WERI-Rb-1 (cell line): ENCODE results near the gene RSAD2.

Experiments
- DNase-seq: peaks from one replicate; pipeline ENCODE4 v3.0.0-alpha.2; 2020
- H3K27ac ChIP-seq: fragments of 250-450 bp; sonication (Bioruptor Pico); 2 replicates; pipeline ENCODE4 v1.5.1; 2020; ENCODE audit warnings: mild to moderate bottlenecking, moderate library complexity
- H3K27me3 ChIP-seq: fragments of 250-450 bp; sonication (Bioruptor Pico); 2 replicates; pipeline ENCODE4 v1.5.1; 2021; ENCODE audit warnings: mild to moderate bottlenecking, low read depth, moderate library complexity; ENCODE audit not compliant: insufficient read depth, severe bottlenecking
- H3K36me3 ChIP-seq: fragments of 250-450 bp; sonication (Bioruptor Pico); 2 replicates; pipeline ENCODE4 v1.5.1; 2020; ENCODE audit warnings: mild to moderate bottlenecking, moderate library complexity
- H3K4me3 ChIP-seq: 2 replicates; pipeline ENCODE4 v1.5.1; 2011; ENCODE audit warnings: low read depth, mild to moderate bottlenecking, control low read depth, low read length
- H3K9me3 ChIP-seq: fragments of 250-450 bp; sonication (Bioruptor Pico); 2 replicates; pipeline ENCODE4 v1.5.1; 2021; ENCODE audit warnings: mild to moderate bottlenecking, moderate library complexity; ENCODE audit not compliant: severe bottlenecking
- TF ChIP-seq, protein P1 (sequence below): IDR thresholded peaks from 2 replicates; pipeline ENCODE4 v1.5.1; 2011; ENCODE audit warnings: low read depth, mild to moderate bottlenecking, control low read depth, inconsistent platforms, low read length

The RSAD2 gene

DNA sequence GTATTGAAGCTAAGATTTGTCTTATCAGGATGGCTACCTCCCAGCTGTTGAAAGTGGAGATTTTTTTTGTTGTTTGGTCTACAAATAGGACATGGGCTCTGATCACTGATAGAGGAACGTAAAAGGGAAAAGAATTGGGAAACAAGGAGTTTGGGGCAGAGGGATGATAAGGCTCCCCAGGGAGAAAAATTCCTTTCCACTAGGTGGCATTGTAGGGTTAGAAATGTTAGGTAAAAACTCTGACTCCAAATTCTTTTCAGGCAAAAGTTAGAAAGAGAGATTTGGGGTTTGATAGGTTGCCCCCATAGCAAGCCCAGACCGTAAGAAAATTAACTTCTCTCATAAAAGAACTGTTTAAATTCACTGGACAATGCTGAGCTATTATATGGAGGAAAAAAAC lies 31.7 kb upstream of the RSAD2 start:
- H3K36me3 ChIP-seq = no peaks in the 10 kb centered on the region
- peaks cover 46% of the 10 kb centered on the region for H3K9me3 ChIP-seq
- no peak overlapping the region for H3K27ac ChIP-seq
- no peaks in the 10 kb centered on the region for H3K27me3 ChIP-seq
- DNase-seq = no peak
- H3K4me3 ChIP-seq = no peak overlapping the region
- TF ChIP-seq, protein P1, sequence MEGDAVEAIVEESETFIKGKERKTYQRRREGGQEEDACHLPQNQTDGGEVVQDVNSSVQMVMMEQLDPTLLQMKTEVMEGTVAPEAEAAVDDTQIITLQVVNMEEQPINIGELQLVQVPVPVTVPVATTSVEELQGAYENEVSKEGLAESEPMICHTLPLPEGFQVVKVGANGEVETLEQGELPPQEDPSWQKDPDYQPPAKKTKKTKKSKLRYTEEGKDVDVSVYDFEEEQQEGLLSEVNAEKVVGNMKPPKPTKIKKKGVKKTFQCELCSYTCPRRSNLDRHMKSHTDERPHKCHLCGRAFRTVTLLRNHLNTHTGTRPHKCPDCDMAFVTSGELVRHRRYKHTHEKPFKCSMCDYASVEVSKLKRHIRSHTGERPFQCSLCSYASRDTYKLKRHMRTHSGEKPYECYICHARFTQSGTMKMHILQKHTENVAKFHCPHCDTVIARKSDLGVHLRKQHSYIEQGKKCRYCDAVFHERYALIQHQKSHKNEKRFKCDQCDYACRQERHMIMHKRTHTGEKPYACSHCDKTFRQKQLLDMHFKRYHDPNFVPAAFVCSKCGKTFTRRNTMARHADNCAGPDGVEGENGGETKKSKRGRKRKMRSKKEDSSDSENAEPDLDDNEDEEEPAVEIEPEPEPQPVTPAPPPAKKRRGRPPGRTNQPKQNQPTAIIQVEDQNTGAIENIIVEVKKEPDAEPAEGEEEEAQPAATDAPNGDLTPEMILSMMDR = 0 out of 2 replicates have a peak, but pooled peaks have one; percentile 20

DNA sequence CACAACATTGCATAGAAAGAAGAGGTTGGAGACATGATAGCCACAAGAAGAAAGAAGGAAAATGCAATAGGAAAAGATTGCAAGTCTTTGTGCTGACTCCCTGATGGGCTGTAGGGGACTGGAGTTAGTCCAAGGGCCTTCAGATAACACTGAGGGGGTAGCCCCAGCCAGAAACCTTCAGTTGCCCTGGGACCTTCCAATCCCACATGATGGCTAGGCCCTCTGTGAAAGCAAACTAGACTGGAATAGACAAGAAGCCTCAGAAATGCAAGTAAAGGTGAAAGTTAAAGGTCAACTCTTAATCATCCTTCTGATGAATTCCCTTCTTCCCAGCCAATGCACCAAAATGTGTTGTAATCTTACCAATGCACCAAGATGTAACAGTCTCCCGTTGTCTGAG lies 31.0 kb upstream of the RSAD2 start:
- H3K4me3 ChIP-seq = no peak overlapping the region
- H3K36me3 ChIP-seq = no peaks in the 10 kb centered on the region
- TF ChIP-seq, protein P1 = no peak
- no peaks in the 10 kb centered on the region for H3K27me3 ChIP-seq
- no peak for DNase-seq
- H3K9me3 ChIP-seq = peaks cover 46% of the 10 kb centered on the region
- no peak overlapping the region for H3K27ac ChIP-seq

DNA sequence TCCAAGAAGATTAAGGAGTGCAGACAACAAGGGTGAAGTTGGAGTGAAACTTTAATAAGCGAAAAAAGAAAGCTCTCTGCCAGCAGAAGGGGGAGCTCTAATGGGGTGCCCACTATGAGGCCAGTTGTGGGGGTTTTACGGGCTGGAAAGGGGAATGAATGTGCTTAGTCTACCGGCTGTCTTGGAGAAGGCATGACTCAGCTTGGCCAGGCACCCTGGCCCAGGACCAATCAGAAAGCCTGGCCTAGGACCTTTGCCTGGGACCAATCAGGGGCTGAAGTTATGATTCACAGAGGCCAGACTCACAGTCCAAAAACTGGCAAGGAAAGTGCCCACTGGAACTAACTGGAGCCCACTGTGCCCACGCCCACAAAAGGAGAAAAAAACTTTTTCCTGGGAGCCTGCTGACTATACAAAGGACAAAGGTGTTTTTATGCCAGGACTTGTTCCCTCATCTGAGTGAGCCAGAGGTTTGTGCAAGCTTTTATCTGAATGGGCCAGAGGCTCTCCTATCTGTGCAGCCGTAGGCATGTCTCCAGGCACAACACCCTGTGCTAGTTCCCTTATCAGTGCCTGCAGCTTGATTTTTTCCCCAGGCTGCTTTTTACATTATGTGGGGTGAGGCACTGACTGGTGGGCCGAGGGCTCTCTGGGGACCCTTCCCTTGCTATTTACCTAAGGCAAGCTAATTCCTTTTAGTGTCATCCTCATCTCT lies 30.5 kb upstream of the RSAD2 start:
- Histone ChIP-seq H3K27me3 (no peaks in the 10 kb centered on the region), H3K9me3 (peaks cover 46% of the 10 kb centered on the region), H3K4me3 (no peak overlapping the region), H3K36me3 (no peaks in the 10 kb centered on the region), H3K27ac (no peak overlapping the region)
- DNase-seq = no peak
- TF ChIP-seq, protein P1 = no peak

DNA sequence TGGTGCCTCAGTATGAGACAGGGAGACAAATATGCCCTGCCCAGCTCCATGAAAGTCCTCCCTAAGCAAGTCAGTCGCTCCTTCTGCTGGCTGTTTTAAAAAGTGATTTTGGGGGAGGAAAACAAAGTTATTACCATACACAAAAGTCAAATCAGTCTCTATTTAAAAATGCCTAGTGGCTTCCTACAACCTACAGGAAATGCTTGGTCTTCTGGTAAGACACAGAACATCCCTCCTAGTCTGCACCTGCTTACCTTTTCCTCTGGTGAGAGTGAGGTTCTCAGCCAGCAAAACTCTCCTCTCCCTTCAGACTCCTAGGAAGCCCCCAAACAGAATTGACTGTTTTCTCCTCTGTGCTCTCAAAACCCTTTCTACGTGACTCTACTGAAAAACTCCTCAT lies 25.4 kb upstream of the RSAD2 start:
- TF ChIP-seq, protein P1 = no peak
- no peak for DNase-seq
- Histone ChIP-seq H3K27ac (no peak overlapping the region), H3K4me3 (no peak overlapping the region), H3K27me3 (no peaks in the 10 kb centered on the region), H3K9me3 (peaks cover 5% of the 10 kb centered on the region), H3K36me3 (no peaks in the 10 kb centered on the region)

DNA sequence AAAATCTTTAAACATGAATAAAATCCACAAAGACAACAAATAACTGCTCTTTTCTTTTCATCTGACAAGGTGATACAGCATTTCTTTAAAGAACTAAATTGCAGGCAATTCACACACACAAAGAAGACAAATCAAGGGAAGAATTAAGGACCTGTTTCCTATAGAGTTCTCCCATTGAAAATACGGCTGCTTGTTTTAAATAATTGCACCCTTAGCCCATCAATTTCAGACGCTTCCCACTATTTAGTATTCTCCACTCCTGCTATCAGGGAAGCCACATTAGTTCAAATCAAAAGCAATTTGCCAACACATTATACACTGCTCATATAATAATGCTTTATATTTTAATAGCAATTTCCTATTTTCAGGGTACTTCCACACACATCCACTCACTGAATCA lies 23.2 kb upstream of the RSAD2 start:
- H3K36me3 ChIP-seq = no peaks in the 10 kb centered on the region
- H3K9me3 ChIP-seq = peaks cover 5% of the 10 kb centered on the region
- H3K27ac ChIP-seq = no peak overlapping the region
- DNase-seq = no peak
- TF ChIP-seq, protein P1 = no peak
- no peaks in the 10 kb centered on the region for H3K27me3 ChIP-seq
- no peak overlapping the region for H3K4me3 ChIP-seq
